B cell (primary cell): ENCODE results near the gene FYN.

Source experiments
- CTCF ChIP-seq: fragments of 200-600 bp; IDR thresholded peaks from one replicate; pipeline ENCODE4 v1.8.0; 2022; ENCODE audit warnings: antibody characterized with exemption, mild to moderate bottlenecking
- EZH2 ChIP-seq: IDR thresholded peaks from 2 replicates; pipeline ENCODE4 v1.6.1; 2012; ENCODE audit warnings: borderline replicate concordance, low read depth, mild to moderate bottlenecking, moderate library complexity, low read length; ENCODE audit not compliant: insufficient read depth, poor library complexity, severe bottlenecking

DNA sequence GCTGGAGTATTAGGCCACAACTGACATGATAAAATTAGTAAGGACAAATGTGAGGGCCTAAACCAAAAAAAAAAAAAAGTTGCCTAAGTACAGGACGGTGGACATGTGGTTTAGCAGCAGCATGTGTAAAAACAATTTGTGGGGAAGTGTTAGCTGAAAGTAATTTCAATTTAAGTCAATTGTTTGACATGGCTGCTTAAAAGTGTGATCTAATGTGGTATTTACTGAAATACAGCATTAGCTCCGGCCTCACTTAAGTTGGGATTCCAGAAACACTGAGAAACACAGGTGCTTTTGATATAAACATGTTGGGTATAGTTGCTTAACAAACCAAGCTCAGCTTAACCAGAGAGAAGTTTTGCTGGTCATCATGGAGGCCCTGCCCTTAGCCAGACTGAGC, 119.7 kb downstream of the FYN start:
- TF ChIP-seq CTCF (no peak), EZH2 (no peak)
